GM18502 (cell line): ENCODE results near the gene ZNF175.
A peak's percentile ranks its signal among the peaks of the same experiment; 100 is the strongest.

ENCODE experiments used
- ATAC-seq: cut with Tn5 transposase; IDR thresholded peaks from one replicate; pipeline ENCODE4 v1.9.1; 2021; ENCODE audit warnings: mild to moderate bottlenecking; ENCODE audit not compliant: unreplicated experiment, poor library complexity

The ZNF175 gene

GRCh38 chr19:51570962-51571575 is at the start of gene ZNF175:
TSS of gene ZNF175 (plus strand) at chr19:51571283. CDS start at chr19:51573330, 2,047 bp downstream.
- ATAC-seq: peak; percentile 76

- no peak for ATAC-seq
Observed at GRCh38 chr19:51521357-51521756, 49.7 kb upstream of the ZNF175 start.

GRCh38 chr19:51521781-51522180 is 49.3 kb upstream of the ZNF175 start:
- ATAC-seq: no peak

GRCh38 chr19:51524666-51525264 is 46.3 kb upstream of the ZNF175 start:
- ATAC-seq: no peak

- ATAC-seq: no peak
Observed at GRCh38 chr19:51525651-51526050, 45.4 kb upstream of the ZNF175 start.

- no peak for ATAC-seq
Observed at GRCh38 chr19:51529301-51529700, 41.8 kb upstream of the ZNF175 start.

- ATAC-seq: no peak
Observed at GRCh38 chr19:51530616-51531015, 40.5 kb upstream of the ZNF175 start.

GRCh38 chr19:51531349-51532315 is 39.5 kb upstream of the ZNF175 start, which contains the start of gene SIGLEC6:
TSS of gene SIGLEC6 (minus strand) at chr19:51531670. CDS start at chr19:51531648, 22 bp downstream.
- ATAC-seq: peak; percentile 70

- ATAC-seq: no peak
Observed at GRCh38 chr19:51535535-51535934, 35.5 kb upstream of the ZNF175 start.

- no peak for ATAC-seq
Observed at GRCh38 chr19:51539821-51540366, 31.2 kb upstream of the ZNF175 start.

- no peak for ATAC-seq
Observed at GRCh38 chr19:51541458-51542357, 29.4 kb upstream of the ZNF175 start.

- ATAC-seq: no peak
Observed at GRCh38 chr19:51542699-51543098, 28.4 kb upstream of the ZNF175 start.

- ATAC-seq: no peak
Observed at GRCh38 chr19:51544038-51544437, 27.0 kb upstream of the ZNF175 start.

GRCh38 chr19:51546107-51546649 is 24.9 kb upstream of the ZNF175 start:
- ATAC-seq: no peak

GRCh38 chr19:51546650-51547396 is 24.3 kb upstream of the ZNF175 start:
- ATAC-seq: no peak

GRCh38 chr19:51547397-51548212 is 23.5 kb upstream of the ZNF175 start:
- no peak for ATAC-seq

GRCh38 chr19:51548213-51548651 is 22.9 kb upstream of the ZNF175 start:
- ATAC-seq: no peak

GRCh38 chr19:51548891-51549305 is 22.2 kb upstream of the ZNF175 start:
- no peak for ATAC-seq
